Effector memory CD8-positive, alpha-beta T cell (primary cell): ENCODE results near the gene ZBTB38.
A peak's percentile ranks its signal among the peaks of the same experiment; 100 is the strongest.

Source experiments
- ATAC-seq: fragments of 150-1000 bp; cut with Tn5 transposase; replicated peaks from 2 replicates; pipeline ENCODE4 v1.10.0; 2021; ENCODE audit warnings: mild to moderate bottlenecking, moderate library complexity
- DNase-seq, 3 experiments: peaks; one replicate each; pipeline ENCODE4 v3.0.0; 2021
- H3K27ac Mint-ChIP-seq, 2 donors: one replicate each; pipeline ENCODE4 v1.8.0; 2022; ENCODE audit warnings: mild to moderate bottlenecking in 2 of 2, mixed read lengths in 2 of 2, moderate library complexity in 2 of 2
- H3K27me3 Mint-ChIP-seq, 2 donors: one replicate each; pipeline ENCODE4 v1.8.0; 2022; ENCODE audit warnings: mixed read lengths in 2 of 2
- H3K36me3 Mint-ChIP-seq: one replicate; pipeline ENCODE4 v1.8.0; 2022; ENCODE audit warnings: mild to moderate bottlenecking, moderate library complexity, mixed read lengths; ENCODE audit not compliant: insufficient read depth
- H3K4me1 Mint-ChIP-seq, 2 donors: one replicate each; pipeline ENCODE4 v1.8.0; 2022; ENCODE audit warnings: low read depth in 2 of 2, mixed read lengths in 2 of 2
- H3K4me3 Mint-ChIP-seq, 2 donors: one replicate each; pipeline ENCODE4 v1.8.0; 2022; ENCODE audit warnings: mild to moderate bottlenecking in 2 of 2, mixed read lengths in 2 of 2, moderate library complexity in 2 of 2
- H3K9me3 Mint-ChIP-seq, 2 donors: one replicate each; pipeline ENCODE4 v1.8.0; 2022; ENCODE audit warnings: mixed read lengths in 2 of 2

The ZBTB38 gene

GRCh38 chr3:141412087-141412935 is 44.0 kb downstream of the ZBTB38 start:
- peak overlapping the region; percentile 94 to 99 for H3K27ac Mint-ChIP-seq
- H3K27me3 Mint-ChIP-seq = no peaks in the 10 kb centered on the region
- peak overlapping the region; percentile 67 to 81 for H3K4me3 Mint-ChIP-seq
- peaks cover 38% of the 10 kb centered on the region for H3K36me3 Mint-ChIP-seq
- peak; percentile 68 for ATAC-seq
- H3K4me1 Mint-ChIP-seq = peaks cover 67 to 81% of the 10 kb centered on the region in 2 donors
- no peaks in the 10 kb centered on the region for H3K9me3 Mint-ChIP-seq
- DNase-seq = peak; percentile 51 to 58 (median 52)

- peaks cover 67 to 79% of the 10 kb centered on the region in 2 donors for H3K4me1 Mint-ChIP-seq
- peak overlapping the region; percentile 67 to 81 for H3K4me3 Mint-ChIP-seq
- DNase-seq (no peak), ATAC-seq (no peak)
- H3K36me3 Mint-ChIP-seq = peaks cover 41% of the 10 kb centered on the region
- H3K27me3 Mint-ChIP-seq = no peaks in the 10 kb centered on the region
- no peaks in the 10 kb centered on the region for H3K9me3 Mint-ChIP-seq
- peak overlapping the region; percentile 94 to 99 for H3K27ac Mint-ChIP-seq
These were observed 44.6 kb downstream of the ZBTB38 start for GRCh38 chr3:141412936-141413354.

- DNase-seq (no peak), ATAC-seq (peak; percentile 13)
- no peaks in the 10 kb centered on the region for H3K27me3 Mint-ChIP-seq
- H3K36me3 Mint-ChIP-seq = peaks cover 42% of the 10 kb centered on the region
- peak overlapping the region; percentile 67 to 81 for H3K4me3 Mint-ChIP-seq
- H3K27ac Mint-ChIP-seq = peak overlapping the region; percentile 94 to 99
- H3K9me3 Mint-ChIP-seq = no peaks in the 10 kb centered on the region
- H3K4me1 Mint-ChIP-seq = peaks cover 67 to 79% of the 10 kb centered on the region in 2 donors
These were observed 45.1 kb downstream of the ZBTB38 start for GRCh38 chr3:141413391-141413790.

GRCh38 chr3:141413801-141414689 is 45.7 kb downstream of the ZBTB38 start:
- Mint-ChIP-seq H3K9me3 (no peaks in the 10 kb centered on the region), H3K36me3 (peaks cover 39% of the 10 kb centered on the region), H3K4me3 (peak overlapping the region; percentile 67 to 81), H3K27me3 (no peaks in the 10 kb centered on the region), H3K27ac (peak overlapping the region; percentile 94 to 99), H3K4me1 (peaks cover 73 to 81% of the 10 kb centered on the region in 2 donors)
- ATAC-seq (peak; percentile 61), DNase-seq (peak in 1 of 3 experiments; percentile 28)

- H3K27ac Mint-ChIP-seq = peak overlapping the region; percentile 94 to 99
- no peak for ATAC-seq
- H3K27me3 Mint-ChIP-seq = no peaks in the 10 kb centered on the region
- H3K36me3 Mint-ChIP-seq = peaks cover 39% of the 10 kb centered on the region
- DNase-seq = no peak
- H3K4me3 Mint-ChIP-seq = peak overlapping the region; percentile 67 to 81
- H3K9me3 Mint-ChIP-seq = no peaks in the 10 kb centered on the region
- H3K4me1 Mint-ChIP-seq = peaks cover 71 to 78% of the 10 kb centered on the region in 2 donors
These were observed 46.6 kb downstream of the ZBTB38 start for GRCh38 chr3:141414800-141415462.

GRCh38 chr3:141415953-141416352 is 47.6 kb downstream of the ZBTB38 start:
- DNase-seq (no peak), ATAC-seq (no peak)
- H3K4me1 Mint-ChIP-seq = peaks cover 69 to 79% of the 10 kb centered on the region in 2 donors
- H3K9me3 Mint-ChIP-seq = no peaks in the 10 kb centered on the region
- no peaks in the 10 kb centered on the region for H3K27me3 Mint-ChIP-seq
- peaks cover 38% of the 10 kb centered on the region for H3K36me3 Mint-ChIP-seq
- H3K27ac Mint-ChIP-seq = peak overlapping the region; percentile 94 to 99
- peak overlapping the region in 1 of 2 donors; percentile 18 for H3K4me3 Mint-ChIP-seq
